GM19043 (cell line): ENCODE data around the gene RNU6-1.

Experiments used
- ATAC-seq: cut with Tn5 transposase; IDR thresholded peaks from one replicate; pipeline ENCODE4 v1.9.1; 2021; ENCODE audit warnings: low read depth; ENCODE audit not compliant: unreplicated experiment

RNU6-1 gene

GRCh38 chr15:67803996-67804843, 35.6 kb downstream of the RNU6-1 start:
- no peak for ATAC-seq

- no peak for ATAC-seq
Observed at GRCh38 chr15:67803299-67803698, 36.5 kb downstream of the RNU6-1 start.

GRCh38 chr15:67801926-67802914, 37.6 kb downstream of the RNU6-1 start:
- ATAC-seq: no peak

GRCh38 chr15:67801142-67801541, 38.7 kb downstream of the RNU6-1 start:
- no peak for ATAC-seq

- ATAC-seq: no peak
Observed at GRCh38 chr15:67799801-67800205, 40.0 kb downstream of the RNU6-1 start.

GRCh38 chr15:67796196-67797127, 43.4 kb downstream of the RNU6-1 start:
- ATAC-seq: no peak

GRCh38 chr15:67794832-67795574, 44.8 kb downstream of the RNU6-1 start:
- ATAC-seq: no peak

GRCh38 chr15:67792250-67792942, 47.4 kb downstream of the RNU6-1 start:
- ATAC-seq: no peak

GRCh38 chr15:67790610-67791319, 49.1 kb downstream of the RNU6-1 start:
- ATAC-seq: no peak
